Body of pancreas (tissue), 4 donors: Measurements from ENCODE around the gene MYO7B. TPM values are rescaled to one million over a fixed set of nuclear protein-coding genes. Genes with fewer than 3 reads are reported as not detected.

Source experiments
- ATAC-seq: fragments of 150-250 bp; one replicate; pipeline ENCODE4 v1.9.1; 2016
- DNase-seq, 4 donors: peaks; one replicate each; pipeline ENCODE4 v3.0.0-alpha.2; 2019
- H3K27ac ChIP-seq, 4 donors: fragments of 200-600 bp; sonication (generic); 1 replicate in 3 of 4; 2 replicates in 1 of 4; pipeline versions ENCODE4 v1.5.1 to v1.6.1; 2016 to 2019; ENCODE audit warnings: mild to moderate bottlenecking in 1 of 4, mixed read lengths in 1 of 4, moderate library complexity in 1 of 4
- H3K27me3 ChIP-seq, 2 donors: fragments of 200-600 bp; sonication (generic); one replicate each; pipeline ENCODE4 v1.6.0; 2016; ENCODE audit warnings: mild to moderate bottlenecking in 1 of 2
- H3K36me3 ChIP-seq, 2 donors: fragments of 200-600 bp; sonication (generic); replicated peaks in 1 of 2; 2 replicates each; pipeline ENCODE4 v1.5.1; 2016; ENCODE audit warnings: low read depth in 2 of 2; ENCODE audit not compliant: insufficient read depth in 1 of 2
- H3K4me1 ChIP-seq: fragments of 200-600 bp; sonication (generic); one replicate; pipeline ENCODE4 v1.6.0; 2016
- H3K4me3 ChIP-seq, 2 donors: fragments of 200-600 bp; sonication (generic); 1 replicate in 1 of 2; 2 replicates in 1 of 2; pipeline ENCODE4 v1.5.1; 2016 to 2019
- H3K9me3 ChIP-seq, 3 donors: fragments of 200-600 bp; sonication (generic); 1 replicate in 2 of 3; 2 replicates in 1 of 3; pipeline ENCODE4 v1.5.1; 2016
- CTCF ChIP-seq, 7 experiments: fragments of 450-650 bp in 4 of 7; fragments of 200-600 bp in 3 of 7; sonication (generic) in 3 of 7; IDR thresholded peaks; one replicate each; pipeline ENCODE4 v1.5.1; 2016 to 2019; ENCODE audit warnings: antibody characterized with exemption in 7 of 7
- POLR2A ChIP-seq, 3 donors: fragments of 450-650 bp; IDR thresholded peaks; one replicate each; pipeline ENCODE4 v1.6.1; 2016; ENCODE audit warnings: antibody characterized with exemption in 3 of 3, mild to moderate bottlenecking in 2 of 3
- WGBS, 2 donors: methylation state at CpG; one replicate each; pipeline ENCODE4 v1.1.5; 2017; 5-methylcytosine and 5-hydroxymethylcytosine counted together
- intact Hi-C: fragments of 100-400 bp; cut with DNase I; formaldehyde crosslinking; loops from one replicate; pipeline ENCODE4 v1.15.1; 2023
- total RNA-seq, 2 donors: library from RNA; depleted of rRNA; stranded (reverse); fragments of >200 nt; gene quantifications; one replicate each; pipeline ENCODE4 v1.1.0, GENCODE V29; 2016

Gene MYO7B
- total RNA-seq, 2 donors from 2014 or later, result 0.33 to 1.8 TPM

- ATAC-seq, result no peak
- WGBS, 2 donors, result 72 to 76% methylated on average over 2 of the region's 2 CpGs
These were observed 17.4 kb downstream of the MYO7B start for GRCh38 chr2:127552846-127553245.

GRCh38 chr2:127558911-127559310 is 23.4 kb downstream of the MYO7B start:
- intact Hi-C loops, result no loop called here

More at GRCh38 chr2:127552846-127553245, 17.4 kb downstream of the MYO7B start:
- H3K9me3 ChIP-seq, result no peaks in the 10 kb centered on the region
- no peaks in the 10 kb centered on the region for H3K36me3 ChIP-seq
- H3K27me3 ChIP-seq, result no peaks in the 10 kb centered on the region
- no peak for DNase-seq
- TF ChIP-seq POLR2A (IDR thresholded peaks at IDR 0.05) (no peak), CTCF (IDR thresholded peaks at IDR 0.05) (no peak)
- intact Hi-C loops, result no loop called here
- H3K27ac ChIP-seq, result no peak overlapping the region
- H3K4me1 ChIP-seq, result no peaks in the 10 kb centered on the region
- no peak overlapping the region for H3K4me3 ChIP-seq

GRCh38 chr2:127559454-127559853 is 24.0 kb downstream of the MYO7B start:
- H3K9me3 ChIP-seq, result no peaks in the 10 kb centered on the region
- no peak overlapping the region for H3K4me3 ChIP-seq
- 70 to 72% methylated on average over 5 of the region's 5 CpGs for WGBS, 2 donors
- intact Hi-C loops, result no loop called here
- no peaks in the 10 kb centered on the region for H3K27me3 ChIP-seq
- H3K27ac ChIP-seq, result no peak overlapping the region
- no peak for TF ChIP-seq CTCF (IDR thresholded peaks at IDR 0.05)
- TF ChIP-seq POLR2A (IDR thresholded peaks at IDR 0.05), result no peak
- no peaks in the 10 kb centered on the region for H3K36me3 ChIP-seq
- DNase-seq (no peak), ATAC-seq (no peak)
- H3K4me1 ChIP-seq, result no peaks in the 10 kb centered on the region

More at GRCh38 chr2:127558911-127559310, 23.4 kb downstream of the MYO7B start:
- 66 to 74% methylated on average over 8 of the region's 8 CpGs for WGBS, 2 donors
- Histone ChIP-seq H3K4me1 (no peaks in the 10 kb centered on the region), H3K4me3 (no peak overlapping the region), H3K27me3 (no peaks in the 10 kb centered on the region), H3K27ac (no peak overlapping the region), H3K9me3 (no peaks in the 10 kb centered on the region), H3K36me3 (no peaks in the 10 kb centered on the region)
- ATAC-seq, result no peak
- DNase-seq, result no peak
- TF ChIP-seq CTCF (IDR thresholded peaks at IDR 0.05) (no peak), POLR2A (IDR thresholded peaks at IDR 0.05) (no peak)

- no peaks in the 10 kb centered on the region for H3K4me1 ChIP-seq
- intact Hi-C loops, result no loop called here
- no peak overlapping the region for H3K27ac ChIP-seq
- H3K36me3 ChIP-seq, result no peaks in the 10 kb centered on the region
- ATAC-seq, result no peak
- H3K9me3 ChIP-seq, result no peaks in the 10 kb centered on the region
- no peaks in the 10 kb centered on the region for H3K27me3 ChIP-seq
- TF ChIP-seq CTCF (IDR thresholded peaks at IDR 0.05) (no peak), POLR2A (IDR thresholded peaks at IDR 0.05) (no peak)
- 68 to 77% methylated on average over 10 to 13 of the region's 13 CpGs for WGBS, 2 donors
- DNase-seq, result no peak
- no peak overlapping the region for H3K4me3 ChIP-seq
These were observed 24.9 kb downstream of the MYO7B start for GRCh38 chr2:127560201-127560930.

- H3K27ac ChIP-seq, result no peak overlapping the region
- H3K4me3 ChIP-seq, result no peak overlapping the region
- no peaks in the 10 kb centered on the region for H3K9me3 ChIP-seq
- ATAC-seq, result no peak
- no peaks in the 10 kb centered on the region for H3K4me1 ChIP-seq
- no peaks in the 10 kb centered on the region for H3K27me3 ChIP-seq
- 86 to 89% methylated on average over 5 of the region's 5 CpGs for WGBS, 2 donors
- no peaks in the 10 kb centered on the region for H3K36me3 ChIP-seq
- intact Hi-C loops, result no loop called here
- no peak for TF ChIP-seq CTCF (IDR thresholded peaks at IDR 0.05)
- no peak for TF ChIP-seq POLR2A (IDR thresholded peaks at IDR 0.05)
- no peak for DNase-seq
These were observed 25.4 kb downstream of the MYO7B start for GRCh38 chr2:127560931-127561280.
